Stomach (tissue), 9 donors: Measurements from ENCODE around the gene SORCS2. TPM values are rescaled to one million over a fixed set of nuclear protein-coding genes. Genes with fewer than 3 reads are reported as not detected.

Source experiments
- DNase-seq, 2 donors: peaks; one replicate each; pipeline versions ENCODE4 v3.0.0 to v3.0.0-alpha.2; 2013 to 2019
- H3K27ac ChIP-seq, 5 donors: fragments of 200-600 bp in 4 of 5; sonication (generic) in 4 of 5; one replicate each; pipeline ENCODE4 v1.5.1; 2013 to 2019; ENCODE audit warnings: mild to moderate bottlenecking in 1 of 5, moderate library complexity in 1 of 5
- H3K27me3 ChIP-seq, 3 donors: fragments of 200-600 bp; sonication (generic); one replicate each; pipeline ENCODE4 v1.5.1; 2017 to 2019; ENCODE audit warnings: mixed run types in 1 of 3
- H3K36me3 ChIP-seq, 4 donors: fragments of 200-600 bp; sonication (generic); 1 replicate in 3 of 4; 2 replicates in 1 of 4; pipeline ENCODE4 v1.5.1; 2016 to 2019
- H3K4me1 ChIP-seq, 4 donors: fragments of 200-600 bp; sonication (generic); one replicate each; pipeline ENCODE4 v1.5.1; 2016 to 2019
- H3K4me3 ChIP-seq, 4 donors: fragments of 200-600 bp; sonication (generic) in 3 of 4; one replicate each; pipeline ENCODE4 v1.5.1; 2016 to 2019; ENCODE audit warnings: mild to moderate bottlenecking in 1 of 4
- H3K9me3 ChIP-seq, 4 donors: fragments of 200-600 bp; sonication (generic); one replicate each; pipeline ENCODE4 v1.5.1; 2016 to 2019
- CTCF ChIP-seq, 7 experiments: fragments of 450-650 bp in 4 of 7; fragments of 200-600 bp in 3 of 7; sonication (generic) in 3 of 7; IDR thresholded peaks; one replicate each; pipeline ENCODE4 v1.5.1; 2016 to 2019; ENCODE audit warnings: antibody characterized with exemption in 7 of 7, control low read depth in 2 of 7, mild to moderate bottlenecking in 1 of 7
- EP300 ChIP-seq: sonication (generic); formaldehyde crosslinking; IDR thresholded peaks from one replicate; pipeline ENCODE4 v1.6.1; 2017; ENCODE audit warnings: antibody characterized with exemption
- POLR2A ChIP-seq, 4 donors: fragments of 450-650 bp; IDR thresholded peaks; one replicate each; pipeline ENCODE4 v1.6.1; 2016; ENCODE audit warnings: antibody characterized with exemption in 4 of 4, control low read depth in 2 of 4, mild to moderate bottlenecking in 1 of 4, moderate library complexity in 1 of 4
- POLR2AphosphoS5 ChIP-seq, 3 donors: sonication (generic); formaldehyde crosslinking; IDR thresholded peaks; one replicate each; pipeline ENCODE4 v1.6.1; 2016; ENCODE audit warnings: antibody characterized with exemption in 3 of 3
- WGBS, 5 donors: extraction: QIAGEN DNeasy Blood & Tissue Kit in 3 of 5; methylation state at CpG; one replicate each; pipeline versions ENCODE4 v1.1.5 to v1.1.7; 2013 to 2018; 5-methylcytosine and 5-hydroxymethylcytosine counted together
- intact Hi-C: fragments of 100-400 bp; cut with DNase I; formaldehyde crosslinking; loops from one replicate; pipeline ENCODE4 v1.15.1; 2023; ENCODE audit warnings: low total_unique reads
- polyA plus RNA-seq, 3 donors: library from polyadenylated mRNA; stranded (reverse); fragments of 200-250 nt; gene quantifications; one replicate each; pipeline ENCODE4 v1.2.3, GENCODE V29; 2013
- total RNA-seq, 5 donors: library from RNA; depleted of rRNA; stranded (reverse); fragments of >200 nt; gene quantifications; one replicate each; pipeline versions ENCODE4 v1.1.0 to v1.2.3, GENCODE V29; 2014 to 2016
- donor health status: healthy with polysubstance abuse.
- donor health status: Bipolar disorder and iron deficiency.
- donor health status: healthy.

SORCS2 gene
- total and polyA plus RNA-seq, 8 donors = under 0.01 to 13.0 (median 0.50) TPM; not detected in 1

- TF ChIP-seq POLR2A (IDR thresholded peaks at IDR 0.05) (no peak), CTCF (IDR thresholded peaks at IDR 0.05) (no peak), POLR2AphosphoS5 (IDR thresholded peaks at IDR 0.05) (no peak), EP300 (no peak)
- H3K36me3 ChIP-seq = no peaks in the 10 kb centered on the region
- DNase-seq = no peak
- intact Hi-C loops = no loop called here
- H3K27ac ChIP-seq = no peak overlapping the region
- H3K9me3 ChIP-seq = peaks cover 6 to 13% (median 10%) of the 10 kb centered on the region in 4 donors
- H3K27me3 ChIP-seq = no peaks in the 10 kb centered on the region
- WGBS, 5 donors = 77 to 90% (median 83%) methylated on average over 10 of the region's 10 CpGs
- H3K4me3 ChIP-seq = no peak overlapping the region
- H3K4me1 ChIP-seq = peaks cover 0 to 48% (median 6%) of the 10 kb centered on the region in 4 donors
Measured at GRCh38 chr4:7647186-7647585, 454.8 kb downstream of the SORCS2 start.

- no peak overlapping the region for H3K4me3 ChIP-seq
Measured at GRCh38 chr4:7647600-7648543, 455.5 kb downstream of the SORCS2 start.

GRCh38 chr4:7648544-7649395 lies 456.4 kb downstream of the SORCS2 start:
- Histone ChIP-seq H3K4me1 (peaks cover 0 to 62% (median 6%) of the 10 kb centered on the region in 4 donors), H3K36me3 (no peaks in the 10 kb centered on the region), H3K9me3 (peaks cover 6 to 12% (median 9%) of the 10 kb centered on the region in 4 donors), H3K27ac (peak overlapping the region in 4 of 5 donors; percentile 37 to 64 (median 44)), H3K4me3 (no peak overlapping the region), H3K27me3 (peaks cover 0 to 10% (median 4%) of the 10 kb centered on the region in 3 donors)
- intact Hi-C loops = no loop called here
- TF ChIP-seq CTCF (IDR thresholded peaks at IDR 0.05) = no peak
- TF ChIP-seq POLR2AphosphoS5 (IDR thresholded peaks at IDR 0.05) = no peak
- TF ChIP-seq EP300 = no peak
- TF ChIP-seq POLR2A (IDR thresholded peaks at IDR 0.05) = no peak
- no peak for DNase-seq
- whole genome bisulfite sequencing, 5 donors = 75 to 81% (median 78%) methylated on average over 23 of the region's 23 CpGs

More at GRCh38 chr4:7647600-7648543, 455.5 kb downstream of the SORCS2 start:
- Histone ChIP-seq H3K27ac (peak overlapping the region in 3 of 5 donors; percentile 37 to 64 (median 42)), H3K9me3 (peaks cover 6 to 13% (median 10%) of the 10 kb centered on the region in 4 donors), H3K27me3 (peaks cover 0 to under 1% (median 0%) of the 10 kb centered on the region in 3 donors), H3K36me3 (no peaks in the 10 kb centered on the region), H3K4me1 (peaks cover 0 to 55% (median 6%) of the 10 kb centered on the region in 4 donors)
- no peak for DNase-seq
- intact Hi-C loops = no loop called here
- TF ChIP-seq POLR2A (IDR thresholded peaks at IDR 0.05) (no peak), CTCF (IDR thresholded peaks at IDR 0.05) (no peak), EP300 (no peak), POLR2AphosphoS5 (IDR thresholded peaks at IDR 0.05) (no peak)
- 75 to 82% (median 77%) methylated on average over 21 to 23 of the region's 23 CpGs for WGBS, 5 donors

- H3K4me3 ChIP-seq = no peak overlapping the region
- H3K36me3 ChIP-seq = no peaks in the 10 kb centered on the region
- peak overlapping the region in 4 of 5 donors; percentile 13 to 64 (median 50) for H3K27ac ChIP-seq
- intact Hi-C loops = no loop called here
- H3K4me1 ChIP-seq = peaks cover 0 to 62% (median 6%) of the 10 kb centered on the region in 4 donors
- no peak for TF ChIP-seq POLR2A (IDR thresholded peaks at IDR 0.05)
- no peak for TF ChIP-seq CTCF (IDR thresholded peaks at IDR 0.05)
- TF ChIP-seq POLR2AphosphoS5 (IDR thresholded peaks at IDR 0.05) = no peak
- no peak for TF ChIP-seq EP300
- no peak for DNase-seq
- peaks cover 0 to 16% (median 8%) of the 10 kb centered on the region in 3 donors for H3K27me3 ChIP-seq
- peaks cover 2 to 7% (median 5%) of the 10 kb centered on the region in 4 donors for H3K9me3 ChIP-seq
- WGBS, 5 donors = 78 to 88% (median 86%) methylated on average over 5 of the region's 5 CpGs
Measured at GRCh38 chr4:7649411-7649740, 457.0 kb downstream of the SORCS2 start.
